HG03280 (cell line): Measurements from ENCODE around the gene NEK5.

Source experiments
- ATAC-seq: cut with Tn5 transposase; IDR thresholded peaks from one replicate; pipeline ENCODE4 v1.9.1; 2021; ENCODE audit warnings: mild to moderate bottlenecking, moderate library complexity; ENCODE audit not compliant: unreplicated experiment

Gene NEK5

GRCh38 chr13:52016296-52016695 is 112.6 kb downstream of the NEK5 start:
- ATAC-seq, result no peak

GRCh38 chr13:52012512-52012836 is 116.4 kb downstream of the NEK5 start:
- ATAC-seq, result no peak

- peak; percentile 100 for ATAC-seq
Observed at GRCh38 chr13:52011632-52012511, 117.0 kb downstream of the NEK5 start, which contains the start of gene ALG11. TSS of gene ALG11 (plus strand) at chr13:52012398. CDS start at chr13:52012419, 21 bp downstream.

- no peak for ATAC-seq
Observed at GRCh38 chr13:52010890-52011631, 117.8 kb downstream of the NEK5 start, which contains the start of gene ATP7B. TSS of gene ATP7B (minus strand) at chr13:52011450. CDS start at chr13:52011337, 113 bp downstream.

- no peak for ATAC-seq
Observed at GRCh38 chr13:52009946-52010345, 118.9 kb downstream of the NEK5 start.

GRCh38 chr13:52006523-52007245 is 122.2 kb downstream of the NEK5 start:
- no peak for ATAC-seq

- no peak for ATAC-seq
Observed at GRCh38 chr13:52005841-52006522, 122.9 kb downstream of the NEK5 start.

GRCh38 chr13:52004511-52005170 is 124.2 kb downstream of the NEK5 start:
- no peak for ATAC-seq

- ATAC-seq, result no peak
Observed at GRCh38 chr13:52003541-52003940, 125.3 kb downstream of the NEK5 start.

GRCh38 chr13:52002361-52002760 is 126.5 kb downstream of the NEK5 start:
- no peak for ATAC-seq

GRCh38 chr13:52001120-52001731 is 127.6 kb downstream of the NEK5 start:
- peak; percentile 84 for ATAC-seq

- ATAC-seq, result no peak
Observed at GRCh38 chr13:51999921-52000320, 129.0 kb downstream of the NEK5 start.

- ATAC-seq, result no peak
Observed at GRCh38 chr13:51999510-51999911, 129.4 kb downstream of the NEK5 start.

- ATAC-seq, result no peak
Observed at GRCh38 chr13:51998723-51999509, 130.0 kb downstream of the NEK5 start.

- ATAC-seq, result no peak
Observed at GRCh38 chr13:51997641-51998330, 131.1 kb downstream of the NEK5 start.

- no peak for ATAC-seq
Observed at GRCh38 chr13:51997186-51997585, 131.7 kb downstream of the NEK5 start.

- no peak for ATAC-seq
Observed at GRCh38 chr13:51996641-51997040, 132.2 kb downstream of the NEK5 start.
